K562 (cell line): ENCODE results near the gene ARL6IP4. TPM values are rescaled to one million over a fixed set of nuclear protein-coding genes. Genes with fewer than 3 reads are reported as not detected.
A peak's percentile ranks its signal among the peaks of the same experiment; 100 is the strongest.

Source experiments
- CREB1 ChIP-seq, 2 experiments: sonication (generic) in 1 of 2; formaldehyde crosslinking in 1 of 2; IDR thresholded peaks; 2 replicates each; pipeline versions ENCODE4 v1.6.1 to v1.8.0; 2012 to 2022; ENCODE audit warnings: inconsistent platforms in 1 of 2, mild to moderate bottlenecking in 1 of 2, missing genetic modification reagents in 1 of 2, moderate library complexity in 1 of 2
- ERF ChIP-seq: fragments of 450-650 bp; formaldehyde crosslinking; IDR thresholded peaks from 2 replicates; pipeline ENCODE4 v1.4.0; 2020; ENCODE audit warnings: mild to moderate bottlenecking, mixed read lengths
- NFRKB ChIP-seq: fragments of 450-650 bp; IDR thresholded peaks from 2 replicates; pipeline ENCODE4 v1.6.1; 2016; ENCODE audit warnings: low read depth
- RB1 ChIP-seq: fragments of 450-650 bp; IDR thresholded peaks from 2 replicates; pipeline ENCODE4 v1.6.1; 2017; ENCODE audit warnings: low read depth, mild to moderate bottlenecking
- RBM25 ChIP-seq: fragments of 200-400 bp; formaldehyde crosslinking; IDR thresholded peaks from 2 replicates; pipeline ENCODE4 v1.6.1; 2018; ENCODE audit warnings: low read length, low read depth, moderate library complexity; ENCODE audit not compliant: severe bottlenecking
- SIN3B ChIP-seq: fragments of 450-650 bp; IDR thresholded peaks from 2 replicates; pipeline ENCODE4 v1.6.1; 2017; ENCODE audit warnings: low read depth, mild to moderate bottlenecking, moderate library complexity
- TRIM28 ChIP-seq: fragments of 450-650 bp; IDR thresholded peaks from 2 replicates; pipeline ENCODE4 v1.6.1; 2017
- YY1 ChIP-seq, 3 experiments: IDR thresholded peaks; 2 replicates each; pipeline ENCODE4 v1.6.1; 2011; ENCODE audit warnings: low read length in 2 of 3, mild to moderate bottlenecking in 2 of 3, moderate library complexity in 2 of 3, borderline replicate concordance in 1 of 3, control low read depth in 1 of 3, low read depth in 1 of 3; ENCODE audit not compliant: insufficient read depth in 3 of 3, insufficient replicate concordance in 2 of 3, control insufficient read depth in 1 of 3, insufficient read length in 1 of 3; ENCODE audit errors: extremely low read depth in 1 of 3
- ZBTB17 ChIP-seq: fragments of 450-650 bp; formaldehyde crosslinking; IDR thresholded peaks from 2 replicates; pipeline ENCODE4 v1.4.0; 2020; ENCODE audit warnings: mild to moderate bottlenecking
- polyA plus RNA-seq, 8 experiments: library from polyadenylated mRNA; depleted of rRNA in 4 of 8; stranded (reverse) in 5 of 8; unstranded in 3 of 8; fragments of >200 nt; fragmentation: Nextera tagmentation in 2 of 8; fragmentation: Illumina TruSeq in 1 of 8; extraction: Ambion mirVana in 2 of 8; extraction: Trizol in 1 of 8; gene quantifications; 2 replicates each; pipeline versions ENCODE4 v1.2.1 to v1.2.3, GENCODE V29; 2011 to 2014; ENCODE audit warnings: inconsistent platforms in 1 of 8, missing spikeins in 1 of 8
- total RNA-seq, 7 experiments: library from RNA; depleted of rRNA in 6 of 7; stranded (reverse); fragments of >200 nt in 6 of 7; fragmentation: Illumina TruSeq in 2 of 7; extraction: Trizol in 2 of 7; gene quantifications; 2 replicates each; pipeline versions ENCODE4 v1.2.1 to v1.2.3, GENCODE V29; 2011 to 2021; ENCODE audit warnings: low replicate concordance in 1 of 7
- TF ChIP-seq, protein P1 (sequence below): IDR thresholded peaks from 2 replicates; pipeline ENCODE4 v1.6.1; 2011; ENCODE audit warnings: borderline replicate concordance, low read depth, mild to moderate bottlenecking, moderate library complexity, low read length; ENCODE audit not compliant: insufficient read depth, poor library complexity, severe bottlenecking
- TF ChIP-seq, protein P2 (sequence below): fragments of 250-450 bp; sonication (Bioruptor Pico); IDR thresholded peaks from 2 replicates; pipeline ENCODE4 v1.4.0; 2020
- TF ChIP-seq, protein P3 (sequence below), 3 experiments: IDR thresholded peaks in 2 of 3; conservative IDR thresholded peaks in 1 of 3; 2 replicates each; pipeline ENCODE4 v1.5.1; 2011 to 2012; ENCODE audit warnings: low read length in 3 of 3, mild to moderate bottlenecking in 3 of 3, control low read depth in 2 of 3, improper control_type of control experiment in 1 of 3, inconsistent platforms in 1 of 3, low read depth in 1 of 3, mixed read lengths in 1 of 3, moderate library complexity in 1 of 3; ENCODE audit not compliant: insufficient read depth in 2 of 3
- TF ChIP-seq, protein P4 (sequence below): fragments of 450-650 bp; IDR thresholded peaks from 2 replicates; pipeline ENCODE4 v1.6.1; 2014; ENCODE audit warnings: low read depth, mild to moderate bottlenecking, moderate library complexity, borderline replicate concordance

Gene ARL6IP4
- total and polyA plus RNA-seq, 9 of the 15 experiments (the other 6 are each of a cell fraction or from before 2014, with no cell fraction given) = 2.4 to 255 (median 151) TPM

DNA sequence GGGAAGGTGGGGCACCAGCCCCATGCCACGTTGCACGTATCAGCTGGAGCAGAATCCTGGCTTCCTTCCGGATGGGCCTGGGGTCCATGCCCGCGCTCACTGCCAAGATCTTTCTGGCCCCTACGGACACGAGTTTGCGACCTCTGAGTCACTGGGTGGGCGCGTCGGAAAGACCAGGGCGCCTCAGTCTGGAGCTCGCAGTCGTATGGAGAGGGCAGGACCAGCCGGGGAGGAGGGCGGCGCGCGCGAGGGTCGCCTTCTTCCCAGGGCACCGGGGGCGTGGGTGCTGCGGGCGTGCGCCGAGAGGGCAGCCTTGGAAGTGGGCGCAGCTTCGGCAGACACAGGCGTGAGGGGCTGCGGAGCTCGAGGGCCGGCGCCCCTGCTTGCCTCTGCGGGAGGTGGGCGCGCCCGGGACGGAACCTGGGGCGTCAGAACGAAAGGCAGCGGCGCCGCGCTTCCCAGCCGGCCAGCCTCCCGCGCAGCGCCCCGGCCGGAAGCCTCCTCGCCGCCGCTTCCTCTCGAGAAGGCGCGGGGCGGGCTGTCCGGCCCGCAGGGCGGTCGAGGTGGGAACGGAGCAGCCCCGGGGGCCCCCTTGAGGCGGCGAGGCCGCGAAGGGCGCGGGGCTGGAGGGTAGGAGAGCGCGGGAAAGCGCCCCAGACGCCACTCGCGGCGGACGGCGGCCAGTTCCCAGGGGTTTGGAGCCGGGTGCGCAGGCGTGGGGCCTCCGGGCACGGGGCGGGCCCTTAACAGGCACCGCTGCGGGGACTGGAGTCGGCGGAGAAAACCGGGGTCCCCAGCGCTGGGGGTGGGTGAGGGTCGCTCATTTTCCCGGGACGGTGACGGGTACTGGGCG is at the start of gene ARL6IP4 (continued):
- TF ChIP-seq, protein P1, sequence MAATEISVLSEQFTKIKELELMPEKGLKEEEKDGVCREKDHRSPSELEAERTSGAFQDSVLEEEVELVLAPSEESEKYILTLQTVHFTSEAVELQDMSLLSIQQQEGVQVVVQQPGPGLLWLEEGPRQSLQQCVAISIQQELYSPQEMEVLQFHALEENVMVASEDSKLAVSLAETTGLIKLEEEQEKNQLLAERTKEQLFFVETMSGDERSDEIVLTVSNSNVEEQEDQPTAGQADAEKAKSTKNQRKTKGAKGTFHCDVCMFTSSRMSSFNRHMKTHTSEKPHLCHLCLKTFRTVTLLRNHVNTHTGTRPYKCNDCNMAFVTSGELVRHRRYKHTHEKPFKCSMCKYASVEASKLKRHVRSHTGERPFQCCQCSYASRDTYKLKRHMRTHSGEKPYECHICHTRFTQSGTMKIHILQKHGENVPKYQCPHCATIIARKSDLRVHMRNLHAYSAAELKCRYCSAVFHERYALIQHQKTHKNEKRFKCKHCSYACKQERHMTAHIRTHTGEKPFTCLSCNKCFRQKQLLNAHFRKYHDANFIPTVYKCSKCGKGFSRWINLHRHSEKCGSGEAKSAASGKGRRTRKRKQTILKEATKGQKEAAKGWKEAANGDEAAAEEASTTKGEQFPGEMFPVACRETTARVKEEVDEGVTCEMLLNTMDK = peak; percentile 2
- TF ChIP-seq TRIM28 = no peak
- TF ChIP-seq, protein P2, sequence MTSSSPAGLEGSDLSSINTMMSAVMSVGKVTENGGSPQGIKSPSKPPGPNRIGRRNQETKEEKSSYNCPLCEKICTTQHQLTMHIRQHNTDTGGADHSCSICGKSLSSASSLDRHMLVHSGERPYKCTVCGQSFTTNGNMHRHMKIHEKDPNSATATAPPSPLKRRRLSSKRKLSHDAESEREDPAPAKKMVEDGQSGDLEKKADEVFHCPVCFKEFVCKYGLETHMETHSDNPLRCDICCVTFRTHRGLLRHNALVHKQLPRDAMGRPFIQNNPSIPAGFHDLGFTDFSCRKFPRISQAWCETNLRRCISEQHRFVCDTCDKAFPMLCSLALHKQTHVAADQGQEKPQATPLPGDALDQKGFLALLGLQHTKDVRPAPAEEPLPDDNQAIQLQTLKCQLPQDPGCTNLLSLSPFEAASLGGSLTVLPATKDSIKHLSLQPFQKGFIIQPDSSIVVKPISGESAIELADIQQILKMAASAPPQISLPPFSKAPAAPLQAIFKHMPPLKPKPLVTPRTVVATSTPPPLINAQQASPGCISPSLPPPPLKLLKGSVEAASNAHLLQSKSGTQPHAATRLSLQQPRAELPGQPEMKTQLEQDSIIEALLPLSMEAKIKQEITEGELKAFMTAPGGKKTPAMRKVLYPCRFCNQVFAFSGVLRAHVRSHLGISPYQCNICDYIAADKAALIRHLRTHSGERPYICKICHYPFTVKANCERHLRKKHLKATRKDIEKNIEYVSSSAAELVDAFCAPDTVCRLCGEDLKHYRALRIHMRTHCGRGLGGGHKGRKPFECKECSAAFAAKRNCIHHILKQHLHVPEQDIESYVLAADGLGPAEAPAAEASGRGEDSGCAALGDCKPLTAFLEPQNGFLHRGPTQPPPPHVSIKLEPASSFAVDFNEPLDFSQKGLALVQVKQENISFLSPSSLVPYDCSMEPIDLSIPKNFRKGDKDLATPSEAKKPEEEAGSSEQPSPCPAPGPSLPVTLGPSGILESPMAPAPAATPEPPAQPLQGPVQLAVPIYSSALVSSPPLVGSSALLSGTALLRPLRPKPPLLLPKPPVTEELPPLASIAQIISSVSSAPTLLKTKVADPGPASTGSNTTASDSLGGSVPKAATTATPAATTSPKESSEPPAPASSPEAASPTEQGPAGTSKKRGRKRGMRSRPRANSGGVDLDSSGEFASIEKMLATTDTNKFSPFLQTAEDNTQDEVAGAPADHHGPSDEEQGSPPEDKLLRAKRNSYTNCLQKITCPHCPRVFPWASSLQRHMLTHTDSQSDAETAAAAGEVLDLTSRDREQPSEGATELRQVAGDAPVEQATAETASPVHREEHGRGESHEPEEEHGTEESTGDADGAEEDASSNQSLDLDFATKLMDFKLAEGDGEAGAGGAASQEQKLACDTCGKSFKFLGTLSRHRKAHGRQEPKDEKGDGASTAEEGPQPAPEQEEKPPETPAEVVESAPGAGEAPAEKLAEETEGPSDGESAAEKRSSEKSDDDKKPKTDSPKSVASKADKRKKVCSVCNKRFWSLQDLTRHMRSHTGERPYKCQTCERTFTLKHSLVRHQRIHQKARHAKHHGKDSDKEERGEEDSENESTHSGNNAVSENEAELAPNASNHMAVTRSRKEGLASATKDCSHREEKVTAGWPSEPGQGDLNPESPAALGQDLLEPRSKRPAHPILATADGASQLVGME (CRISPR knock-in tag) = no peak
- TF ChIP-seq RBM25 = no peak
- peak; percentile 88 for TF ChIP-seq SIN3B
- TF ChIP-seq, protein P3, sequence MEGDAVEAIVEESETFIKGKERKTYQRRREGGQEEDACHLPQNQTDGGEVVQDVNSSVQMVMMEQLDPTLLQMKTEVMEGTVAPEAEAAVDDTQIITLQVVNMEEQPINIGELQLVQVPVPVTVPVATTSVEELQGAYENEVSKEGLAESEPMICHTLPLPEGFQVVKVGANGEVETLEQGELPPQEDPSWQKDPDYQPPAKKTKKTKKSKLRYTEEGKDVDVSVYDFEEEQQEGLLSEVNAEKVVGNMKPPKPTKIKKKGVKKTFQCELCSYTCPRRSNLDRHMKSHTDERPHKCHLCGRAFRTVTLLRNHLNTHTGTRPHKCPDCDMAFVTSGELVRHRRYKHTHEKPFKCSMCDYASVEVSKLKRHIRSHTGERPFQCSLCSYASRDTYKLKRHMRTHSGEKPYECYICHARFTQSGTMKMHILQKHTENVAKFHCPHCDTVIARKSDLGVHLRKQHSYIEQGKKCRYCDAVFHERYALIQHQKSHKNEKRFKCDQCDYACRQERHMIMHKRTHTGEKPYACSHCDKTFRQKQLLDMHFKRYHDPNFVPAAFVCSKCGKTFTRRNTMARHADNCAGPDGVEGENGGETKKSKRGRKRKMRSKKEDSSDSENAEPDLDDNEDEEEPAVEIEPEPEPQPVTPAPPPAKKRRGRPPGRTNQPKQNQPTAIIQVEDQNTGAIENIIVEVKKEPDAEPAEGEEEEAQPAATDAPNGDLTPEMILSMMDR (IDR thresholded peaks at IDR 0.05 in 2 of 3, conservative IDR thresholded peaks at IDR 0.05 in 1 of 3; ENCODE audit: insufficient read depth in 2 of 3, low read depth in 1 of 3, low read length in 3 of 3) = peak in 2 of 3 experiments; percentile 23 to 43; a peak in 1 of 6 replicates
- TF ChIP-seq NFRKB = no peak
- TF ChIP-seq CREB1 (IDR thresholded peaks at IDR 0.05) = peak; percentile 57
- TF ChIP-seq CREB1 (CRISPR knock-in tag; IDR thresholded peaks at IDR 0.05) = no peak
- peak; percentile 87; the same call in 1 of the 2 replicates for TF ChIP-seq ZBTB17
- TF ChIP-seq YY1 (IDR thresholded peaks at IDR 0.05; ENCODE audit: borderline replicate concordance in 1 of 3, control insufficient read depth in 1 of 3, extremely low read depth in 1 of 3, insufficient read depth in 3 of 3, insufficient read length in 1 of 3, insufficient replicate concordance in 2 of 3, low read depth in 1 of 3, low read length in 2 of 3) = peak in 2 of 3 experiments; percentile 43 to 64
- TF ChIP-seq, protein P4, sequence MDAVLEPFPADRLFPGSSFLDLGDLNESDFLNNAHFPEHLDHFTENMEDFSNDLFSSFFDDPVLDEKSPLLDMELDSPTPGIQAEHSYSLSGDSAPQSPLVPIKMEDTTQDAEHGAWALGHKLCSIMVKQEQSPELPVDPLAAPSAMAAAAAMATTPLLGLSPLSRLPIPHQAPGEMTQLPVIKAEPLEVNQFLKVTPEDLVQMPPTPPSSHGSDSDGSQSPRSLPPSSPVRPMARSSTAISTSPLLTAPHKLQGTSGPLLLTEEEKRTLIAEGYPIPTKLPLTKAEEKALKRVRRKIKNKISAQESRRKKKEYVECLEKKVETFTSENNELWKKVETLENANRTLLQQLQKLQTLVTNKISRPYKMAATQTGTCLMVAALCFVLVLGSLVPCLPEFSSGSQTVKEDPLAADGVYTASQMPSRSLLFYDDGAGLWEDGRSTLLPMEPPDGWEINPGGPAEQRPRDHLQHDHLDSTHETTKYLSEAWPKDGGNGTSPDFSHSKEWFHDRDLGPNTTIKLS = peak; percentile 83; the same call in 1 of the 2 replicates
- peak; percentile 89; the same call in 1 of the 2 replicates for TF ChIP-seq ERF
- peak; percentile 91 for TF ChIP-seq RB1
